Stimulated activated naive B cell treated with anti-CD40 and anti-IgM and Interleukin-4, amounts not matched to agents 10 μg/mL and 1 μg/mL and 100 μg/mL, for 72 hours (primary cell): ENCODE measurements around the gene THEM5.

Source experiments
- ATAC-seq, 2 donors: fragments of 150-1000 bp; cut with Tn5 transposase; replicated peaks; 2 replicates each; pipeline ENCODE4 v1.10.0; 2021; ENCODE audit warnings: moderate library complexity in 1 of 2
- DNase-seq: peaks from one replicate; pipeline ENCODE4 v3.0.0; 2021
- H3K27ac Mint-ChIP-seq: one replicate; pipeline ENCODE4 v1.8.0; 2022; ENCODE audit warnings: mild to moderate bottlenecking, mixed read lengths
- H3K27me3 Mint-ChIP-seq, 2 donors: one replicate each; pipeline ENCODE4 v1.8.0; 2022; ENCODE audit warnings: mixed read lengths in 2 of 2
- H3K36me3 Mint-ChIP-seq, 2 donors: one replicate each; pipeline ENCODE4 v1.8.0; 2022; ENCODE audit warnings: mixed read lengths in 2 of 2, mild to moderate bottlenecking in 1 of 2
- H3K4me1 Mint-ChIP-seq, 2 donors: one replicate each; pipeline ENCODE4 v1.8.0; 2022; ENCODE audit warnings: mixed read lengths in 2 of 2, mild to moderate bottlenecking in 1 of 2
- H3K4me3 Mint-ChIP-seq, 2 donors: one replicate each; pipeline ENCODE4 v1.8.0; 2022; ENCODE audit warnings: mild to moderate bottlenecking in 2 of 2, mixed read lengths in 2 of 2, moderate library complexity in 1 of 2
- H3K9me3 Mint-ChIP-seq, 2 donors: one replicate each; pipeline ENCODE4 v1.8.0; 2022; ENCODE audit warnings: mixed read lengths in 2 of 2, mild to moderate bottlenecking in 1 of 2

Gene THEM5

DNA sequence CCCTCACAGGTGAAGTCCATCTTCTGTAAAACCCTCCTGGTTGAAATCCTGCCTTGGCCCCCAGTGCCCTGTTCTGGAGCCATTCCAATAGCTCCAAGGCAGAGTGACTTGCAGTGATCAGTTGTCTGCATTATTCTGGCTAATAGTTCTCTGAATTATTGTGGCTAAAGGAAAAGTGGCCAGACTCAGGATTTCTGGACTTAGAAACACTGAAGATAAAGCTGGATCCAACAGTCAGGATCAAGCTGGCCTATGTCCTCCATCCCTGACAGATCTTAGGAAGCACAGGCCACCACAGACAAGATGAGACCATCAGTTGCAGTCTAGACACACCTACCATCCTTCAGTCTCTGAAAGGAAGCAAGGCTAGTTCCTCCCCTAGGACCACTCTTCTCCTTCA is 13.1 kb downstream of the THEM5 start:
- Mint-ChIP-seq H3K36me3 (peaks cover 7 to 11% of the 10 kb centered on the region in 2 donors), H3K4me1 (peaks cover 27 to 51% of the 10 kb centered on the region in 2 donors), H3K9me3 (no peaks in the 10 kb centered on the region), H3K27me3 (peaks cover 8 to 31% of the 10 kb centered on the region in 2 donors), H3K4me3 (peak overlapping the region; percentile 84 to 87), H3K27ac (no peak overlapping the region)
- no peak for ATAC-seq
- DNase-seq, result no peak

DNA sequence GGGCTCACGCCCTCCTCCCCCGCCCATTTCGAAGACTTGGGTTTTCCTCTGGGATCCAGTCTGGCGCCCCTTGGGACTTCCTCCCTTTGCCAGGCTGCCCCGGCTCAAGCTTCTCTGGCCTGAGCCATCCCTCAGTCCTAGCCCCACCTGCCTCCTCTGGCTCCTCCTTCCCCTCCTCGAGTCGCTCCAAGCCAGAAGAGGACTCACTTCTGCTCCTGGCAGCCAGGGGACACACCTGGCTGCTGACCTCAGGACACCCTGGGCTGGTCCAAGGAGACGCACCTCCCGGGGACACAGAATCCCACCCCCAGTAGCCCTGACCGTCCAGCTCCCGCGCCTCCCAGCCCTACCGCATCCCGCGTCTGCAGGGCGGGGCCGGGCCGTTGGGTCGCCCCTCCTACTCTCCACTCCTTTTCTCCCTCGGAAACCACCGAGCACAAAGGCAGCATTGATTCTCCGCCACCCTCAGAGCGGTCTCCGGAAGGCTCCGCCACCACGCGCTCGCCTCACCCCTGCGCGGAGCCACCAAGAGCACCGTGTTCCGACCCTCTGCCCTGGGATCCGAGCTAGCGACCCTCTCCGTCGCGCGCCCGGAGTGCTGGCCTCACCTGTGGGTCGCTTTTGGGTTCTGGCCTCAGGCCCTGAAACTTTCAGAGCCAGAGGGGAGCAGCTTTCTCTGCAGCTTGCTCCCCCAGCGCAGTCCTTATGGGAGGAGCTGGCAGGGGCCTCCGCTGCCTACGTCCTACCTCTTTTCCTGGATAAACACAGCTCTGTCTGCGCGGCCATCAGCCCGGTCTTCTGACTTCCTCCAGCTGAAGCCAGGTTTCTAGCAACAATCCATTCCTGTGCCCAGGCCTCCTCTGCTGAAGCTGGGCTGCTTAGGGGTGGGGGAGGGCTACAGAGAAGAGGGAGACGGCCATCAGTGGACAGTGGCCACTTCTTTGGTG is 13.8 kb downstream of the THEM5 start, which contains the start of gene C2CD4D:
TSS of gene C2CD4D (minus strand) at position 364 of the 947 bp plus-strand sequence. CDS start 831 bp downstream, outside the sequence.
- peak within 1 kb of the TSS; percentile 84 for H3K27ac Mint-ChIP-seq
- ATAC-seq (peak; percentile 54 to 60), DNase-seq (peak; percentile 50)
- H3K36me3 Mint-ChIP-seq, result peaks cover 4 to 8% of the 10 kb centered on the region in 2 donors
- H3K4me3 Mint-ChIP-seq, result peak within 1 kb of the TSS; percentile 84 to 87
- H3K4me1 Mint-ChIP-seq, result peaks cover 27 to 48% of the 10 kb centered on the region in 2 donors
- H3K9me3 Mint-ChIP-seq, result no peaks in the 10 kb centered on the region
- H3K27me3 Mint-ChIP-seq, result peaks cover 8 to 31% of the 10 kb centered on the region in 2 donors

DNA sequence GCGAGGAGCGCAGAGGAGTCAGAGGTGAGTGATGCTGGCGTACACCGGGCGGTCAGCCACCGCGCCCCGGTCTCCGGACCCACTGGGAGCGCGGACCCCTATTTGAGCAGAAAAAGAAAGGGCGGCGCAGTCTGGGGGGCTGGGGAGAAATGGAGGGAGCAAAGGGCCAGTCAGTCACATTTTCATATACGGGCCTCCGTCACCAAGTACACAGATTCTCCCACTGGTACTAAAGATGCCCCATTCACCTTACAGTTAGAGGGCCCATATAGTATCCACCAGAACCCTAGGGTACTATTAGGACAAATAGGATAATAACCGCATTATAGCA is 14.5 kb downstream of the THEM5 start:
- H3K4me1 Mint-ChIP-seq, result peaks cover 27 to 41% of the 10 kb centered on the region in 2 donors
- no peak for ATAC-seq

DNA sequence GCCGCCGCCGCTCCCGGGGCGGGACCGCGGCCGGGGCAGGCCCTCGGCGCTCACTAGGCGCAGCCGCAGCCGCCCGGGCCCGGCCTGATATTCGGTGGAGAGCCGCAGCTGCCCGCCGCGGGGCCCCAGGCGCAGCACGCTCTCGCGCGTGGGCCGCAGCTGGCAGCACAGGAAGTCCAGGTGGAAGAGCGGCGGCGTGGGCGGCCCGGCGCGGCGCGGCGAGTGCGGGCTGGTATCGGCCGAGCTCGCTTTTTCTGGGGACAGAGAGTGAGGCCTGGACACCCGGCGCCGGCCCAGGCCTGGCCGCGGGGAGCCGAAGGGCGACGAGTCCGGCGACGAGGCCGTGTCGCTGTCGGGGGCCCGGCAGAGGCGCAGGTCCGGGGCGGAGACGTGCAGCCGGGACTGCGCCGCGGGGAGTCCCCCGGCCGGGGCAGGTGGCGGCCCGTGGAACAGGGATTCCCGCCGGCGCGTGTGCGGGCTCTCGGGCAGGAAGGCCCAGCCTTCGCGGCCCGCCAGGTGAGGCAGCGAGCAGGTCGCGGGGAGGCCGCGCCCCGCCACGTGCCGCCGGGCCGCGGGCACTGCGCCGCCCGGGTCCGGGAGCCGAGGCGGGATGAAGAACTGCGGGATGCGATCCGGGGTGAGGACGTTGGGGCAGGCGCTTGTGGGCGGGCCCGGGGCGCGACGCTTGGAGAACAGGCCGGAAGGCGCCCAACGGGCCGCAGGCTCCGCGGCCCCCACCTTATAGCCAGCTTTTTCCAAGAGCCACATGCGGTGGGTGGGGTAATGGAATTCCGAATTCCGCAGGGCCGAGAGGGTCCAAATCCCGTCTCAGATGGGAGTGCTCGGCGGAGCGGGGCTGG is 15.1 kb downstream of the THEM5 start:
- peak; percentile 28 to 40 for ATAC-seq
- peaks cover 26 to 41% of the 10 kb centered on the region in 2 donors for H3K4me1 Mint-ChIP-seq
- DNase-seq, result peak; percentile 46

More for the DNA sequence above, 14.5 kb downstream of the THEM5 start:
- Mint-ChIP-seq H3K27ac (peak overlapping the region; percentile 26), H3K9me3 (no peaks in the 10 kb centered on the region), H3K4me3 (peak overlapping the region; percentile 84 to 87), H3K36me3 (peaks cover 0 to 3% of the 10 kb centered on the region in 2 donors), H3K27me3 (peaks cover 8 to 31% of the 10 kb centered on the region in 2 donors)
- DNase-seq, result no peak

DNA sequence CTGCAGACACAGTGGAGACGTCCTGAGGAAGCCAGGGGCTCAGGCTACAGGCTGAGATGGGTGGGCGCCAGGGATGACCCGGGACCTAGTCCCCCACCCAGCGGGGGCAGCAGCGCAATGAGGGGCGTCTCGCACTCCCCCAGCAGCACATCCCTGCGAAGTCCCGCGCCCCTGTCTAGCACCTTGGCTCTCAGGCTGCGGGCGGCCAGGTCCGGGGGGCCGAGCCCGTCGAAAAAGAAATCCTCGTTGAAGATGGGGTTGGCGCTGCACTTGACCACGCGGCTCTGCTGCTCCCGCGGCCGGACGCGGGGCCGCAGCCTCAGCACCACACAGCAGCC is 15.7 kb downstream of the THEM5 start:
- Mint-ChIP-seq H3K27me3 (peaks cover 8 to 31% of the 10 kb centered on the region in 2 donors), H3K9me3 (no peaks in the 10 kb centered on the region), H3K36me3 (peaks cover 0 to 3% of the 10 kb centered on the region in 2 donors), H3K4me3 (peak overlapping the region; percentile 80 to 84), H3K4me1 (peaks cover 22 to 40% of the 10 kb centered on the region in 2 donors), H3K27ac (peak overlapping the region; percentile 75)
- DNase-seq (no peak), ATAC-seq (no peak)

More for the DNA sequence above, 15.1 kb downstream of the THEM5 start:
- H3K9me3 Mint-ChIP-seq, result no peaks in the 10 kb centered on the region
- peaks cover 0 to 3% of the 10 kb centered on the region in 2 donors for H3K36me3 Mint-ChIP-seq
- peak overlapping the region; percentile 26 for H3K27ac Mint-ChIP-seq
- H3K4me3 Mint-ChIP-seq, result peak overlapping the region; percentile 84 to 87
- H3K27me3 Mint-ChIP-seq, result peaks cover 8 to 31% of the 10 kb centered on the region in 2 donors

DNA sequence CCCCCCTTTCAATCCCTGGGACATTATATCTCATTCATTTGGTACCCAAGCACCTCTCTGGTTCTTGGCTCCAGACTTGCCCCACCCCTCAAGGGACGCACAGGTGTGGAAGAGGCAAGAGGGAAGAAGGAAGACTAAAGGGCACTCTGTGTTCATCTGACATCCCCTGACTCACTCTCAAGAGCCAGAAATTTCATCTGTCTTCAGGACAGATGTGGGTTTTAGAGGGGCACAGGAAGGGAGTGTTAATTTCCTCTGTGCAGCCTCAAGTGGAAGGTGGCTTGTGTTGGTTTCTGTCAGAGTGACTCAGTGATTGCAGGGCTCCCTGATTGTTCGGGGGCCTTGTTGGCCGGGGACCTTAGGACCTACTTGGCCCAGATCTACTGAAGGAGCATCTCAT is 16.3 kb downstream of the THEM5 start:
- peaks cover 8 to 31% of the 10 kb centered on the region in 2 donors for H3K27me3 Mint-ChIP-seq
- ATAC-seq (peak; percentile 3), DNase-seq (no peak)
- H3K36me3 Mint-ChIP-seq, result peaks cover 0 to 3% of the 10 kb centered on the region in 2 donors
- peak overlapping the region; percentile 80 to 84 for H3K4me3 Mint-ChIP-seq
- peak overlapping the region; percentile 56 for H3K27ac Mint-ChIP-seq
- H3K4me1 Mint-ChIP-seq, result peaks cover 22 to 40% of the 10 kb centered on the region in 2 donors
- H3K9me3 Mint-ChIP-seq, result no peaks in the 10 kb centered on the region

DNA sequence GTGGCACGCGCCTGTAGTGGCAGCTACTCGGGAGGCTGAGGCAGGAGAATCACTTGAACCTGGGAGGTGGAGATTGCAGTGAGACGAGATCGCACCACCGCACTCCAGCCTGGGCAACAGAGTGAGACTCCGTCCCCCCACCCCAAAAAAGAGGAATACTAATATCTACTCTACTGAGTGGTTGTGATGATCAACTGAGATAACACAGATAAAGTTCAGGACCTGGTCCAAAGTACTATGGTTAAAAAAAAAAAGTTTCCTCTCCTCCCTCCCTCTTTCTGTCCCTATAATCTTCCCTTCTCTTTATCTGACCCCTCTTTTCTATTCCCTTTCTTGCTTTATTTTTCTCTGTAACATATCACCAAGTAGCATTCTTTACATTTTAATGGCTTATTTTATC is 17.9 kb downstream of the THEM5 start:
- no peak for ATAC-seq
- H3K4me3 Mint-ChIP-seq, result no peak overlapping the region
- H3K27me3 Mint-ChIP-seq, result peaks cover 13 to 37% of the 10 kb centered on the region in 2 donors
- DNase-seq, result no peak
- no peak overlapping the region for H3K27ac Mint-ChIP-seq
- H3K4me1 Mint-ChIP-seq, result peaks cover 26 to 49% of the 10 kb centered on the region in 2 donors
- H3K9me3 Mint-ChIP-seq, result no peaks in the 10 kb centered on the region
- no peaks in the 10 kb centered on the region for H3K36me3 Mint-ChIP-seq

DNA sequence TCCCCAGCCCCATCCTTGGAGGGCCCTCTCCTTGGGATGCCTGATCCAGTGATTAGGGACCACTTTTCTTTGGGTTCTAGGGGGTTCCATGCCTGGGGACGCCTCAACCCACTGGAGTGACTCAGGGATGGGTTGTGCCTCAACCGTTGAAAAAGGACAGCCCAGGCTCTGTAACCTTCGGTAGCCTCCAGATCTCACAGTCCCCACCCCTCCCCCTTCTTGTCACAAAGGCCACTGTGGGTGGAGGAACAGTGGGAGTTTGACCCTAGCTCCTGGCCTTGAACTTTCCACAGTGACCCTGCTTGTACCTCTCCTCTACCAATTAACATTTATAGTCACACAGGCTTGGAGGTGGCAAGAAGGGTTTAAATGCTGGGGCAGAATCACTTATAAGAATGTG is 19.3 kb downstream of the THEM5 start:
- no peak for ATAC-seq
- no peak for DNase-seq
- Mint-ChIP-seq H3K4me1 (peaks cover 24 to 44% of the 10 kb centered on the region in 2 donors), H3K27ac (no peak overlapping the region), H3K36me3 (no peaks in the 10 kb centered on the region), H3K4me3 (no peak overlapping the region), H3K9me3 (no peaks in the 10 kb centered on the region), H3K27me3 (peaks cover 22 to 35% of the 10 kb centered on the region in 2 donors)

DNA sequence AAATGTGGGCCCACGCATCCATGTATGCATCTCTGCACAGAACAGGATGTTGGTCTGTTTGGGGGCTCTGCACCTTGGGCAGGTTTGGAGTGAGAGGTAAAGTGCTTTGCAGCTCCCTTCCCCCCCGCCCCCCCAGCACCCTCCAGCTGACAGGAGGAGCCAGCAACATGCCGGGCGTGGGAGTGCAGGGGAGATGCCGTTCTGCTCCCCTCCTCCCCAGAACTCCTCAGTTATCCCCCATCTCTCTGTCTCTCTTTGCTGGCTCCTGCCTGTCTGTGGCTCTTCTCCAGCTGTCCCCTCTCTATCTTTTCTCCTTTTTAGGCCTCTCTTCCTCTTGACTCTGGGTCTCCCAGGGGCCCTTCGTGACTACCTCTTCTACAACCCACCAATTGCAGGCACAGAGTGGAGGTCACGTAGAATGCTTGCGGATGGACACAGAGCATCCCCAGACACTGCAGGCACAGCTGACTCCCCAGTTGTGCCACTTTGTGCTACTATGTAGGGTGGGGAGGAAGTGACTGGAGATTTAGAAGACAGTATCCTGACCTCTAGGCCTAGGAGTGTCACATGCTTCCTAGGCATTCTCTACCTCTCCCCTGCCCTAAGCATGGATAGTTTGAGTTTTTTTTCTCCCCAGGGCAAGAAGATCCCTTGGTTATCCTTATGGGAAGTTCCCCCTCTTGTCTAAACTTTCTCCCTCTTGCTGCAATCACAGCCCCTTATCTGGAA is 20.2 kb downstream of the THEM5 start:
- no peaks in the 10 kb centered on the region for H3K9me3 Mint-ChIP-seq
- peaks cover 26 to 39% of the 10 kb centered on the region in 2 donors for H3K27me3 Mint-ChIP-seq
- DNase-seq (no peak), ATAC-seq (no peak)
- no peak overlapping the region for H3K27ac Mint-ChIP-seq
- H3K4me3 Mint-ChIP-seq, result no peak overlapping the region
- no peaks in the 10 kb centered on the region for H3K36me3 Mint-ChIP-seq
- peaks cover 29 to 47% of the 10 kb centered on the region in 2 donors for H3K4me1 Mint-ChIP-seq

DNA sequence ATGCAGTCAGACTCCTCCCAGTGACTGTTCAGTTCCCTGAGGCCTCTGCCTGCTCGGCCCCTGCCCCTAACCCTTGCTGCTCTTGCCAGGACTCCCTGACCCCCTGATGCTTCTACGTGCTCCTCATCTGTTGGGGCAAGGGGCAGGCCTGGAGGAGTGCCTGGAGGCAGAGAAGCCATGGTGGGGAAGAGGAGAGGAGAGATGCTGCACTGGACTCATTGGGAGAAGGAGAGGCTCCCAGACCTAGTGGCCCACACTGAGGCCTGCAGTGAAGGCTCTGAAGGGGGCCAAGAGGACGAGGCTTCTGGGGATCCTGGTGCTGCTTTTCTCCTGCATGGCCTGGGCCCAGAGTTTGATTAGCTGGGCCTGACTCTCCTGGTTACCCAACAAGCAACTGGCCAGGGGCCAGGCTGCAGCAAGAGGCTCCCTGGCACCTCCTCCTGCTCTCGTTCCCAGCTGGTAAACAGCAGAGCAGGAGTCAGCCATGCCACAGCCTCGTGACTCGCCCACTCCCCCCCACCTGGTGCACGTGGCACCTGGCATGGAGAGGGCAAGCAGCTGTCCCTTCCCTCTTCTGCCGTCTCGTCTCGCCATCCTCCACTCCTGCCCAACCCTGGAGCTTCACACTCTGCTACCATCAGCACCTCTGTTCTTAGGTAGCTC is 21.1 kb downstream of the THEM5 start:
- no peaks in the 10 kb centered on the region for H3K9me3 Mint-ChIP-seq
- peaks cover 33 to 49% of the 10 kb centered on the region in 2 donors for H3K4me1 Mint-ChIP-seq
- DNase-seq (no peak), ATAC-seq (no peak)
- H3K27ac Mint-ChIP-seq, result no peak overlapping the region
- no peak overlapping the region for H3K4me3 Mint-ChIP-seq
- H3K27me3 Mint-ChIP-seq, result peaks cover 28 to 44% of the 10 kb centered on the region in 2 donors
- H3K36me3 Mint-ChIP-seq, result no peaks in the 10 kb centered on the region

DNA sequence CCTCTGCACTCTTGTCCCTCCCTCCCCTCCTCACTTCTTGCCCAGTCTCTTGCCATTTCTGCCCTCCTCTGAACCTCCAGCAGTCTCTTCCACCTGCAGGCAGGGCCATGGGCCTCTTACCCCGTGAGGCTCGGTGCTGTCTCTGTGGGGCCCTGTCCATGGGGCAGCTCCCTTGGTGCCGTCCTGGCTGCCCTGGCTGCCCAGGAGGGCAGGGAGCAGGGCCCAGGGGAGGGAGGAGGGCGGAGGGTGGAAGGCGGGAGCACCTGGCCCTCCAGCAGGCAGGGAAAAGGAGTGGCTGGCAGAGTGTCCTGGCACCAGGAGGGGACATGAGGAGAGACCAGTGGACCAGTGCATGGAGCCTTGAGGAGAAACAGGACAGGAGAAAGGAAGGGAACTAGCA is 21.9 kb downstream of the THEM5 start, which contains the start of gene RORC:
TSS of gene RORC (minus strand) at position 198 of the 400 bp plus-strand sequence. CDS start at position 160, 38 bp downstream.
- no peak for ATAC-seq
- DNase-seq, result no peak
- H3K27ac Mint-ChIP-seq, result no peak within 1 kb of the TSS
- H3K4me3 Mint-ChIP-seq, result no peak within 1 kb of the TSS
- H3K27me3 Mint-ChIP-seq, result peaks cover 27 to 37% of the 10 kb centered on the region in 2 donors
- H3K9me3 Mint-ChIP-seq, result no peaks in the 10 kb centered on the region
- H3K36me3 Mint-ChIP-seq, result no peaks in the 10 kb centered on the region
- H3K4me1 Mint-ChIP-seq, result peaks cover 26 to 41% of the 10 kb centered on the region in 2 donors

DNA sequence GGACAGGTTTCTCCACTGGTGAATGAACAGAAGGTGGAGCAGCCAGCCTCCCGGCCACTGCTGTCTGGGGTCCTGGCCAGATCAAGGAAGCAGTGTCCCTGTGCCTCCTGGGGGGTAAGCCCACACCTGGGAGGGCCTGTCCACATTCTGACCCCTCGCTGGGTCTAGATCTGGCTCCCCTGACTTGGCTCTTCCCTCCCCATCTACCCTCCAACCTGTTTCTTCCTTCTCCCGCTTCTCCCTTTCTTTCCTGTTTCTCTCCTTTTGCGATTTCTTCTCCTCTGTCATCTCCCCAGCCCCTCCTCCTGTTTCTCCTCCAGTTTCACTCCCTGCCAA is 22.3 kb downstream of the THEM5 start:
- Mint-ChIP-seq H3K9me3 (no peaks in the 10 kb centered on the region), H3K4me1 (peaks cover 23 to 37% of the 10 kb centered on the region in 2 donors), H3K27ac (no peak overlapping the region), H3K27me3 (peaks cover 27 to 33% of the 10 kb centered on the region in 2 donors), H3K4me3 (no peak overlapping the region), H3K36me3 (no peaks in the 10 kb centered on the region)
- DNase-seq (no peak), ATAC-seq (no peak)

DNA sequence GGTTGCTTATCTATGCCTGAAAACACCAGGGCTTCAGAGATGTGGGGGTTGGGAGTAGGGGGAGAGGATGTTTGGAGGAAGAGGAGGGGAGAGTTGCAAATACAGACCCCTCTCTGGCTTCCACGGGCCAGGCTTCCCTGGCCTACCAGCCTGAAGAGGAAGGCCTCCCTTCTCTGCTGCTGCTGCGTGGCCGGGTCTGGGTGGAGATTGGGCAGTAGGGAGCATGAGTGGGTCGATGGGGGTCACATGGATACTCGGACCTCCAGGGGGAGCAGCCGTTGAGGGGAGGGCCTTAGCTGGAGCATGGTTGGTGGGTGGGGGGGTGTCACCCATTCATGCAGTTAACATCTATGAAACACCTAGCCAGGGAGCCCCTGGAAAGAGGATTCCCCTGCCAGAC is 23.5 kb downstream of the THEM5 start:
- DNase-seq, result no peak
- Mint-ChIP-seq H3K4me1 (peaks cover 22 to 37% of the 10 kb centered on the region in 2 donors), H3K36me3 (no peaks in the 10 kb centered on the region), H3K4me3 (no peak overlapping the region), H3K9me3 (no peaks in the 10 kb centered on the region), H3K27ac (no peak overlapping the region), H3K27me3 (peaks cover 23 to 34% of the 10 kb centered on the region in 2 donors)
- no peak for ATAC-seq
